PFSK-1 (cell line): ENCODE data around the gene KRTAP7-1. TPM values are rescaled to one million over a fixed set of nuclear protein-coding genes. Genes with fewer than 3 reads are reported as not detected.

Experiments
- FOXP2 ChIP-seq: optimal IDR thresholded peaks from 2 replicates; pipeline ENCODE3; 2011; ENCODE audit warnings: borderline replicate concordance, control low read depth, inconsistent platforms; ENCODE audit not compliant: insufficient read depth; ENCODE audit errors: extremely low read length, extremely low read depth
- POLR2AphosphoS5 ChIP-seq: IDR thresholded peaks from 2 replicates; pipeline ENCODE4 v1.6.1; 2012; ENCODE audit warnings: low read depth, mild to moderate bottlenecking, control low read depth, low read length, moderate library complexity
- REST ChIP-seq, 2 experiments: IDR thresholded peaks; 2 replicates each; pipeline versions ENCODE4 v1.6.1 to v1.8.0; 2011 to 2012; ENCODE audit warnings: low read depth in 2 of 2, low read length in 2 of 2, control low read depth in 1 of 2, inconsistent platforms in 1 of 2, mild to moderate bottlenecking in 1 of 2, moderate library complexity in 1 of 2; ENCODE audit not compliant: insufficient read depth in 1 of 2
- SIN3A ChIP-seq: IDR thresholded peaks from 2 replicates; pipeline ENCODE4 v1.6.1; 2012; ENCODE audit warnings: mild to moderate bottlenecking, low read length, moderate library complexity, borderline replicate concordance; ENCODE audit not compliant: insufficient read depth
- TAF1 ChIP-seq: IDR thresholded peaks from 2 replicates; pipeline ENCODE4 v1.6.1; 2012; ENCODE audit warnings: low read length, control low read depth, borderline replicate concordance; ENCODE audit not compliant: insufficient read depth
- polyA plus RNA-seq: library from polyadenylated mRNA; unstranded; fragments of >200 nt; gene quantifications from one replicate; pipeline ENCODE4 v1.2.1, GENCODE V29; 2012; ENCODE audit warnings: low read depth, missing spikeins; ENCODE audit not compliant: insufficient read length

The KRTAP7-1 gene
- not detected for polyA plus RNA-seq

GRCh38 chr21:30829659-30830058, at the start of gene KRTAP7-1:
KRTAP7-1 (minus strand) TSS chr21:30829759; CDS start chr21:30829698, 61 bp downstream.
- TF ChIP-seq SIN3A = no peak
- no peak for TF ChIP-seq REST (IDR thresholded peaks at IDR 0.05; ENCODE audit: insufficient read depth in 1 of 2, low read depth in 2 of 2, low read length in 2 of 2)
- no peak for TF ChIP-seq TAF1
- no peak for TF ChIP-seq POLR2AphosphoS5
- TF ChIP-seq FOXP2 = no peak

- TF ChIP-seq POLR2AphosphoS5 (no peak), SIN3A (no peak), TAF1 (no peak), FOXP2 (no peak), REST (IDR thresholded peaks at IDR 0.05; ENCODE audit: insufficient read depth in 1 of 2, low read depth in 2 of 2, low read length in 2 of 2) (no peak)
Observed at GRCh38 chr21:30874526-30874925, 45.0 kb upstream of the KRTAP7-1 start.

GRCh38 chr21:30847627-30848500, 18.3 kb upstream of the KRTAP7-1 start:
- TF ChIP-seq SIN3A (no peak), POLR2AphosphoS5 (no peak), REST (IDR thresholded peaks at IDR 0.05; ENCODE audit: insufficient read depth in 1 of 2, low read depth in 2 of 2, low read length in 2 of 2) (no peak), TAF1 (no peak), FOXP2 (no peak)

- no peak for TF ChIP-seq REST (IDR thresholded peaks at IDR 0.05; ENCODE audit: insufficient read depth in 1 of 2, low read depth in 2 of 2, low read length in 2 of 2)
- no peak for TF ChIP-seq TAF1
- TF ChIP-seq POLR2AphosphoS5 = no peak
- no peak for TF ChIP-seq SIN3A
Observed at GRCh38 chr21:30842990-30843389, 13.4 kb upstream of the KRTAP7-1 start.
